HEK293T (cell line): ENCODE data around the gene PTER.

Experiments used
- BHLHE40 ChIP-seq: fragments of 450-650 bp; IDR thresholded peaks from 2 replicates; pipeline ENCODE4 v1.6.1; 2016; ENCODE audit warnings: mild to moderate bottlenecking, moderate library complexity, borderline replicate concordance
- ELF4 ChIP-seq: fragments of 450-650 bp; IDR thresholded peaks from 2 replicates; pipeline ENCODE4 v1.6.1; 2017; ENCODE audit warnings: antibody characterized with exemption
- FOXA1 ChIP-seq: fragments of 450-650 bp; IDR thresholded peaks from 2 replicates; pipeline ENCODE4 v1.6.1; 2016; ENCODE audit warnings: mild to moderate bottlenecking
- FOXK2 ChIP-seq: fragments of 450-650 bp; IDR thresholded peaks from 2 replicates; pipeline ENCODE4 v1.6.1; 2016; ENCODE audit warnings: mild to moderate bottlenecking
- FOXM1 ChIP-seq: fragments of 450-650 bp; IDR thresholded peaks from 2 replicates; pipeline ENCODE4 v1.6.1; 2017; ENCODE audit warnings: mild to moderate bottlenecking, borderline replicate concordance
- HDGF ChIP-seq: fragments of 450-650 bp; IDR thresholded peaks from 2 replicates; pipeline ENCODE4 v1.6.1; 2017; ENCODE audit warnings: antibody characterized with exemption, borderline replicate concordance
- NFRKB ChIP-seq: fragments of 450-650 bp; IDR thresholded peaks from 2 replicates; pipeline ENCODE4 v1.6.1; 2016; ENCODE audit warnings: mild to moderate bottlenecking, moderate library complexity
- SP1 ChIP-seq: fragments of 450-650 bp; IDR thresholded peaks from 2 replicates; pipeline ENCODE4 v1.6.1; 2017
- SUZ12 ChIP-seq: fragments of 450-650 bp; IDR thresholded peaks from 2 replicates; pipeline ENCODE4 v1.6.1; 2016; ENCODE audit warnings: mild to moderate bottlenecking
- TARDBP ChIP-seq: fragments of 450-650 bp; IDR thresholded peaks from 2 replicates; pipeline ENCODE4 v1.6.1; 2016
- ZNF384 ChIP-seq: fragments of 450-650 bp; IDR thresholded peaks from 2 replicates; pipeline ENCODE4 v1.6.1; 2016

DNA sequence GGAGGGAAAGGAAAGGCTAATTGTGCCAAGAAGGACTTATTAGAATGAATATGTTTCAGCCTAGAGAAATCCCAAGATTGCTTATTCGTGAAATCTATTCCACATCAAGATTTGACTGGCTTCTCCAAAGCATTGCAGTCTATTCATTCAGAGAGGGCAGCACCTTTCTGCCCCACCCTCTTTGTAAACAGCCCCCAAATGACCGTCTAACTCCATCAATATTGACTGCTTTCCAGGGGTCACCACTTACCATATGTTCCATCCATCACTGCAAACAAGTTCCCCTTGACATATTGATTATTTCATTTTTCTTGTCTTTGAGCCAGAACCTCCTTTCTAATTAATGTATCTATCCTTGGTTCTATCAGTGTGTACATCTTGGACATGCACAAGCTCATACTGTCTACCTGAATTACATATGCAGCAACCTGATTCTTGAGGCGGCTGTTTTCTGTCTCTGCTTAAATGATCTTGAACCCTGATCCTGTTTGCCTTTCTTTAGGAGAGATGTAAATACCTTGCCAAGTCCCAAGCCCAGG, 44.2 kb upstream of the PTER start:
- TF ChIP-seq ZNF384 = no peak
- TF ChIP-seq ELF4 = no peak
- no peak for TF ChIP-seq TARDBP
- TF ChIP-seq FOXK2 = no peak
- no peak for TF ChIP-seq BHLHE40
- no peak for TF ChIP-seq SP1
- no peak for TF ChIP-seq SUZ12
- no peak for TF ChIP-seq FOXA1
- TF ChIP-seq FOXM1 = no peak
- no peak for TF ChIP-seq HDGF
- TF ChIP-seq NFRKB = no peak
